Measurements from ENCODE around the gene CCT7. TPM values are rescaled to one million over a fixed set of nuclear protein-coding genes. Genes with fewer than 3 reads are reported as not detected.

Gene CCT7
- total and polyA plus RNA-seq, 2 of the 8 experiments (the other 6 are each of a cell fraction or from before 2014, with no cell fraction given), result 440 to 474 TPM

- TF ChIP-seq RAD21 (IDR thresholded peaks at IDR 0.05 in 1 of 2, conservative IDR thresholded peaks at IDR 0.05 in 1 of 2; ENCODE audit: low read depth in 2 of 2, low read length in 2 of 2) (no peak), SP2 (IDR thresholded peaks at IDR 0.05; ENCODE audit: low read length) (no peak)
Measured at GRCh38 chr2:73257021-73257420, 22.9 kb downstream of the CCT7 start (continued).

All from H1 (cell line).